K562 (cell line): ENCODE results near the gene SVIP. TPM values are rescaled to one million over a fixed set of nuclear protein-coding genes. Genes with fewer than 3 reads are reported as not detected.

Source experiments
- DIDO1 ChIP-seq: fragments of 450-650 bp; IDR thresholded peaks from 2 replicates; pipeline ENCODE4 v1.6.1; 2016; ENCODE audit warnings: low read depth, missing biosample characterization, missing genetic modification characterization
- ETV6 ChIP-seq, 3 experiments: fragments of 150-350 bp in 1 of 3; sonication (generic) in 1 of 3; formaldehyde crosslinking in 1 of 3; IDR thresholded peaks; 2 replicates each; pipeline versions ENCODE4 v1.6.1 to v1.8.0; 2014 to 2022; ENCODE audit warnings: borderline replicate concordance in 2 of 3, low read depth in 2 of 3, antibody characterized with exemption in 1 of 3, low read length in 1 of 3, mild to moderate bottlenecking in 1 of 3, missing genetic modification reagents in 1 of 3
- JUND ChIP-seq, 2 experiments: IDR thresholded peaks; 2 replicates in 1 of 2; 3 replicates in 1 of 2; pipeline ENCODE4 v1.6.1; 2011; ENCODE audit warnings: borderline replicate concordance in 2 of 2, low read depth in 2 of 2, low read length in 2 of 2, improper control_type of control experiment in 1 of 2, missing biosample characterization in 1 of 2, missing genetic modification characterization in 1 of 2, missing genetic modification reagents in 1 of 2
- MBD1 ChIP-seq: fragments of 250-450 bp; sonication (Bioruptor Pico); IDR thresholded peaks from 2 replicates; pipeline ENCODE4 v1.8.0; 2022; ENCODE audit warnings: inconsistent platforms
- MEIS2 ChIP-seq: fragments of 450-650 bp; IDR thresholded peaks from 2 replicates; pipeline ENCODE4 v1.6.1; 2014; ENCODE audit warnings: mild to moderate bottlenecking; ENCODE audit not compliant: partially characterized antibody
- PHF21A ChIP-seq: fragments of 450-650 bp; IDR thresholded peaks from 2 replicates; pipeline ENCODE4 v1.6.1; 2017; ENCODE audit warnings: low read depth, borderline replicate concordance
- PHF8 ChIP-seq: fragments of 200-600 bp; sonication (generic); IDR thresholded peaks from 2 replicates; pipeline ENCODE4 v1.6.1; 2012; ENCODE audit warnings: mixed run types, mild to moderate bottlenecking, inconsistent platforms, low read length, moderate library complexity, borderline replicate concordance
- PML ChIP-seq: IDR thresholded peaks from 2 replicates; pipeline ENCODE4 v1.6.1; 2012; ENCODE audit warnings: low read length, inconsistent platforms
- RUNX1 ChIP-seq: sonication (generic); IDR thresholded peaks from 2 replicates; pipeline ENCODE4 v1.6.1; 2016; ENCODE audit warnings: antibody characterized with exemption, low read depth
- SMARCA5 ChIP-seq: fragments of 450-650 bp; IDR thresholded peaks from 2 replicates; pipeline ENCODE4 v1.6.1; 2016
- SUPT5H ChIP-seq: fragments of 450-650 bp; IDR thresholded peaks from 2 replicates; pipeline ENCODE4 v1.6.1; 2016
- ZBTB17 ChIP-seq: fragments of 450-650 bp; formaldehyde crosslinking; IDR thresholded peaks from 2 replicates; pipeline ENCODE4 v1.4.0; 2020; ENCODE audit warnings: mild to moderate bottlenecking
- ZFP1 ChIP-seq: fragments of 450-650 bp; formaldehyde crosslinking; IDR thresholded peaks from 2 replicates; pipeline ENCODE4 v1.4.0; 2020; ENCODE audit warnings: mild to moderate bottlenecking, mixed read lengths
- ZNF512 ChIP-seq: IDR thresholded peaks from 2 replicates; pipeline ENCODE4 v1.6.1; 2016; ENCODE audit warnings: missing genetic modification characterization, missing compliant biosample characterization
- ZNF766 ChIP-seq: fragments of 200-800 bp; sonication (Bioruptor generic); conservative IDR thresholded peaks from 2 replicates; pipeline ENCODE4 v1.6.1; 2016; ENCODE audit warnings: missing genetic modification characterization, missing compliant biosample characterization
- polyA plus RNA-seq, 8 experiments: library from polyadenylated mRNA; depleted of rRNA in 4 of 8; stranded (reverse) in 5 of 8; unstranded in 3 of 8; fragments of >200 nt; fragmentation: Nextera tagmentation in 2 of 8; fragmentation: Illumina TruSeq in 1 of 8; extraction: Ambion mirVana in 2 of 8; extraction: Trizol in 1 of 8; gene quantifications; 2 replicates each; pipeline versions ENCODE4 v1.2.1 to v1.2.3, GENCODE V29; 2011 to 2014; ENCODE audit warnings: inconsistent platforms in 1 of 8, missing spikeins in 1 of 8
- total RNA-seq, 7 experiments: library from RNA; depleted of rRNA in 6 of 7; stranded (reverse); fragments of >200 nt in 6 of 7; fragmentation: Illumina TruSeq in 2 of 7; extraction: Trizol in 2 of 7; gene quantifications; 2 replicates each; pipeline versions ENCODE4 v1.2.1 to v1.2.3, GENCODE V29; 2011 to 2021; ENCODE audit warnings: low replicate concordance in 1 of 7
- TF ChIP-seq, protein P1 (sequence below): fragments of 450-650 bp; formaldehyde crosslinking; IDR thresholded peaks from 2 replicates; pipeline ENCODE4 v1.4.0; 2022; ENCODE audit warnings: missing genetic modification characterization
- TF ChIP-seq, protein P2 (sequence below), 2 experiments: IDR thresholded peaks in 1 of 2; conservative IDR thresholded peaks in 1 of 2; 2 replicates each; pipeline ENCODE4 v1.6.1; 2016; ENCODE audit warnings: low read depth in 2 of 2, mild to moderate bottlenecking in 1 of 2, missing compliant biosample characterization in 1 of 2, missing genetic modification characterization in 1 of 2, moderate library complexity in 1 of 2

Gene SVIP
- total and polyA plus RNA-seq, 9 of the 15 experiments (the other 6 are each of a cell fraction or from before 2014, with no cell fraction given), result 17.9 to 62.5 (median 47.5) TPM

DNA sequence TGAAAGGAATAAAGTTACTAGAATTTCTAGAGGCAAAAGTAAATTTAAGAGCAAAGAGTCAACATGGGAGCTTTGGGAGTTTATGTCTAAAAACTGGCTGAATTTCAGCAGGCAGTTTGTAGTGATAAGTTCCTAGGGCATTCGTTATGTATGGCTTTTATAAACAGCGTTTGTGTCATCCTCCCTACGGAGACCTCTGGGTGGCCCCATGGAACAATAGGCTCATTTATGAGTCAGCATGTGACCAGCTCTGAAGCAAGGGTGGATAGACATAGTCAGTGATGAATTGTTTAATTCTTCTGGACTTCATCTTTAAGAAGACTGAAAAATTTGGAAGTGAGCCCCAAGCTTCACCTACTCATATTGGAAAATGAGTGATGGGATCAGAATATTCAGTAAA is 37.1 kb downstream of the SVIP start (continued):
- no peak for TF ChIP-seq ZFP1 (CRISPR knock-in tag)
- TF ChIP-seq, protein P1, sequence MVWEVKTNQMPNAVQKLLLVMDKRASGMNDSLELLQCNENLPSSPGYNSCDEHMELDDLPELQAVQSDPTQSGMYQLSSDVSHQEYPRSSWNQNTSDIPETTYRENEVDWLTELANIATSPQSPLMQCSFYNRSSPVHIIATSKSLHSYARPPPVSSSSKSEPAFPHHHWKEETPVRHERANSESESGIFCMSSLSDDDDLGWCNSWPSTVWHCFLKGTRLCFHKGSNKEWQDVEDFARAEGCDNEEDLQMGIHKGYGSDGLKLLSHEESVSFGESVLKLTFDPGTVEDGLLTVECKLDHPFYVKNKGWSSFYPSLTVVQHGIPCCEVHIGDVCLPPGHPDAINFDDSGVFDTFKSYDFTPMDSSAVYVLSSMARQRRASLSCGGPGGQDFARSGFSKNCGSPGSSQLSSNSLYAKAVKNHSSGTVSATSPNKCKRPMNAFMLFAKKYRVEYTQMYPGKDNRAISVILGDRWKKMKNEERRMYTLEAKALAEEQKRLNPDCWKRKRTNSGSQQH, result no peak
- no peak for TF ChIP-seq ZNF512
- TF ChIP-seq ETV6 (IDR thresholded peaks at IDR 0.05; ENCODE audit: borderline replicate concordance in 1 of 2, low read depth in 2 of 2, low read length in 1 of 2), result no peak
- no peak for TF ChIP-seq ETV6 (CRISPR knock-in tag; IDR thresholded peaks at IDR 0.05; ENCODE audit: borderline replicate concordance)
- TF ChIP-seq PML, result no peak
- TF ChIP-seq DIDO1 (tag), result no peak
- TF ChIP-seq ZBTB17, result no peak
- TF ChIP-seq MBD1, result no peak
- no peak for TF ChIP-seq ZNF766 (CRISPR knock-in tag)
- TF ChIP-seq, protein P2, sequence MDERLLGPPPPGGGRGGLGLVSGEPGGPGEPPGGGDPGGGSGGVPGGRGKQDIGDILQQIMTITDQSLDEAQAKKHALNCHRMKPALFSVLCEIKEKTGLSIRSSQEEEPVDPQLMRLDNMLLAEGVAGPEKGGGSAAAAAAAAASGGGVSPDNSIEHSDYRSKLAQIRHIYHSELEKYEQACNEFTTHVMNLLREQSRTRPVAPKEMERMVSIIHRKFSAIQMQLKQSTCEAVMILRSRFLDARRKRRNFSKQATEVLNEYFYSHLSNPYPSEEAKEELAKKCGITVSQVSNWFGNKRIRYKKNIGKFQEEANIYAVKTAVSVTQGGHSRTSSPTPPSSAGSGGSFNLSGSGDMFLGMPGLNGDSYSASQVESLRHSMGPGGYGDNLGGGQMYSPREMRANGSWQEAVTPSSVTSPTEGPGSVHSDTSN (CRISPR knock-in tag; IDR thresholded peaks at IDR 0.05; ENCODE audit: low read depth), result no peak
- TF ChIP-seq, protein P2 (tag; conservative IDR thresholded peaks at IDR 0.05; ENCODE audit: low read depth), result peak; percentile 41; the same call in 1 of the 2 replicates
- TF ChIP-seq SUPT5H, result no peak
- peak; percentile 64 for TF ChIP-seq MEIS2
- TF ChIP-seq RUNX1, result no peak
- TF ChIP-seq PHF8, result no peak
- no peak for TF ChIP-seq SMARCA5
- TF ChIP-seq JUND (IDR thresholded peaks at IDR 0.05; ENCODE audit: borderline replicate concordance, low read depth, low read length), result peak; percentile 70
- TF ChIP-seq JUND (tag; IDR thresholded peaks at IDR 0.05; ENCODE audit: borderline replicate concordance, low read depth, low read length), result peak; percentile 61; the same call in 2 of the 3 replicates
- no peak for TF ChIP-seq PHF21A
- TF ChIP-seq, all 486 proteins: peak for 23
